Heart left ventricle (tissue), 13 donors: ENCODE data around the gene LRRC41.

Experiments used
- CTCF ChIP-seq, 12 donors: fragments of 200-600 bp; sonication (generic) in 4 of 12; IDR thresholded peaks; one replicate each; pipeline versions ENCODE4 v1.5.0 to v1.8.0; 2018 to 2022; ENCODE audit warnings: antibody characterized with exemption in 12 of 12, mild to moderate bottlenecking in 5 of 12
- POLR2A ChIP-seq, 2 donors: fragments of 450-650 bp; IDR thresholded peaks; one replicate each; pipeline ENCODE4 v1.6.1; 2017; ENCODE audit warnings: antibody characterized with exemption in 2 of 2, mild to moderate bottlenecking in 2 of 2, moderate library complexity in 2 of 2
- donor health status: ischemic (EF 13 %, LVEDD 7.1; RV severe dilation, severe dysfunction).
- donor health status: DM: no; HTN: yes; CAD: no.
- donor health status: DM: no; HTN: no; CAD: no.
- donor health status: ischemic (EF 25% LVEDD 6.9; RV normal size, moderate dysfunction).
- donor health status: ischemic (EF 25% LVEDD 5.7; RV mildly dilated, moderate dysfunction).
- donor health status: ischemic (EF 35%, LVEDD 5.7; RV mildly dilated, moderate dysfunction).
- donor health status: nonischemic (EF 11% LVEDD 7.7; RV severe dilation, severe dysfunction).
- donor health status: DM: yes; HTN: yes; CAD: no.
- donor health status: PGD.
- donor health status: ischemic (EF 29% LVEDD 5.4; RV normal size, mild dysfunction).
- donor health status: nonischemic (EF 23%, LVEDD 6.1; RV moderate dilation, normal function).

DNA sequence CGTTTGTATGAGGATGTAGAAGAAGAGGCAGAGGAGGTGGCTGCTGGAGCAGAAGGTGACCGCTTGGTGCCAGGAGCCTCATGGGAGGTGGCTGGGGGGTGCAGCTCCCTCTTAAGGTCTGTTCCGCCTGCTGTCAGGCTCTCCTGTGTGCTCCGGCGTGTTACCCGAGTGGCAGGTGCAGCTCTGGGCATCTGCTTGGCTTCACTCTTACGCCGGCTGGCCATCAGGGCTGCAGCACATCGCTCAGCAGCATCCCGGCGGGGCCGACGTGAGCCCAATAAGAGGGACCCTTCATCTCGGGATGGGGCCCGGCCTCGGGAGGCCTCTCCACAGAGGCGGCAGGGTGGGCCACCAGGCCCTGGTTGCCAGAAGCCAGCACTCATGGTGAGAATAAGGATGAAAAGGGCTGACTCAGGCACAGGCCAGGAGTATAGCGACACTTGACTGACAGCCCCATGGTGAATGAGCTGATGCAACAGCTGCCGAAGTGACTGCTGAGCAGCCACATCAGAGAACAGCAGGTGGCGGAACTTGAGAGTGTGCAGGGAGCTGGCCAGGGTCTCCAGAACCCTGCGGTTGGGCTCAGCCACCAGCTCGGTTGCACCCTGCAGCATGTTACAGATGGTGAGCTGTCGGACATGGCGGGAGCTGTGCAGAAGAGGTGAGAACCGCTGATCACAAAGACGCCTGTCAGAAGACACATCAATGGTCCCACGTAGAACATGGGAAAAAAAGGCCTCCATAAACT lies 17.5 kb downstream of the LRRC41 start:
- TF ChIP-seq CTCF (IDR thresholded peaks at IDR 0.05) (no peak), POLR2A (IDR thresholded peaks at IDR 0.05) (no peak)
